Retinal pigment epithelial cell (primary cell): ENCODE measurements around the gene CCR5.

Experiments
- DNase-seq: peaks from one replicate; pipeline ENCODE4 v3.0.0-alpha.2; 2010; ENCODE audit warnings: low read depth
- H3K4me3 ChIP-seq: 2 replicates; pipeline ENCODE4 v1.5.1; 2011; ENCODE audit warnings: mild to moderate bottlenecking, low read length, control low read depth, moderate library complexity
- CTCF ChIP-seq: conservative IDR thresholded peaks from 2 replicates; pipeline ENCODE4 v1.5.1; 2011; ENCODE audit warnings: low read depth, low read length, control low read depth, inconsistent platforms

The CCR5 gene

GRCh38 chr3:46410669-46411068, 39.9 kb downstream of the CCR5 start:
- no peak for TF ChIP-seq CTCF
- no peak overlapping the region for H3K4me3 ChIP-seq
- DNase-seq: no peak

DNA sequence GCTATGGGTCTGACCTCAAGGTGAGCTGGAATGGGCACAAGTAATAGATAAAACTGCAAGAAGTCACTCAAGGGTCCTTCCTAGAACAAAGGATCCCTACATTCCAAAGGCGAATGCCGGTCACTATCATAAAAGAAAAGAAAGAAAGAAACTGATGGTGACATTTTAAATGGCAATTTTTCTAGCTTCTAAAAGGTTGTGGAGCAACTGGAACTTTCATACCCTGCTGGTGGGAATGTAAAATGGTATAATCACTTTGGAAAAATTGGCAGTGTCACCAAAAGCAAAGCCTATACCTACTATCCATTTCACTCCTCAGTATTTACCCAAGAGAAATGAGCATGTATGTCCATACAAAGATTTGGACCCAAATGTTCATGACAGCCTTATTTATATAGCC, 40.5 kb downstream of the CCR5 start:
- DNase-seq: no peak
- no peak for TF ChIP-seq CTCF
- H3K4me3 ChIP-seq: no peak overlapping the region

GRCh38 chr3:46412786-46413298, 42.1 kb downstream of the CCR5 start:
- no peak overlapping the region for H3K4me3 ChIP-seq
- no peak for TF ChIP-seq CTCF
- DNase-seq: no peak

DNA sequence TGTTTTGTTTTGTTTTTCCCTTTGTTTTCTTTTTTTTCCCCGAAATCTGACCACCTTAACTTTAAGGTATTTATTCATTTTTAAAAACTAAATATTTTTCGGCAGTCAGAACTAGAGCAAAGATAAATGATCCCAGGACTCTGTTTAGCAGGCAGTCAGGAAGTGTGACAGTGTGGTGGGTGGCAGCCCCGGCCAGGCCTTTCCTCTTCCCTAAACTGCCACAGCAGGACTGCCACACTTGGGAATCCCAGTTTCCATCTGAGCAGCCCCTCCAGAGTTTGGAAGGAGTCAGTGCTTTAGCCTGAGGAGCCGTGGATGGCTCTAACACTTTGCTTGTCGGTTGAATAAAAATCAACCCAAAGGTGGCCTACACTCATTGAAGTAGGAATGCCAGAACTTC, 43.2 kb downstream of the CCR5 start:
- H3K4me3 ChIP-seq: no peak overlapping the region
- DNase-seq: no peak
- TF ChIP-seq CTCF: no peak

- H3K4me3 ChIP-seq: no peak overlapping the region
- no peak for DNase-seq
- no peak for TF ChIP-seq CTCF
Observed at GRCh38 chr3:46414739-46415138, 44.0 kb downstream of the CCR5 start.

GRCh38 chr3:46416125-46416810, 45.5 kb downstream of the CCR5 start:
- DNase-seq: no peak
- no peak for TF ChIP-seq CTCF
- H3K4me3 ChIP-seq: no peak overlapping the region

DNA sequence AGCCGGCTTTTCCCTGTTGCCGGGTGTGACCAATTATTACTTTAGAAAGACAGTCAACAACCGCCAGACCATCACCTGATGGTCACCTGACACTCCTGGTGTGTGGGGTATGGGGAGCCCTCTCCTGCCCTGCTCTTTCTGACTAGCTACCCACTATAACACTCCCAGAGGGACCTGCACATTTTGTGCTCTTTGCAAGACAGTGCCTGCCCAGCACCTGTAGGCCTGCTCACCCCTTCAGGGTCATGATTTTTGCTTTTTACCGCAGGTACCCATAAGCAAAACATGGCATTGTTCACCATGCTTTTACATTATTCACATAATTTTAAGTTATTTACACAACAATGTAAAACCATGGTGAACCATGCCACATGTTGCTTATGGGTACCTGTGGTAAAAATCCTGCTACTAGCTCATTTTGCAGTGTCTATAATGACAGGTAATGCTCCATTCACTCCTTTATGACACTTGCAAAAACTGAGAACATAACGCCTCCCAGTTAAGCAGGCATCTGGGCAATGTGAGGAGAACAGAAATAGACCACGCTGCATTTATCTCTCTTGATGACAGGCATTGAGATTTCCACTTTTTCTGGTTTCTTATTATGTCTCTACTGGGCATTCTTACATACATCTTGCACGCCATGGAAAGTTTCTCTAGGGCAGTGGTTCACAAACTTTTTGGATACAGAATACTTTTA, 46.2 kb downstream of the CCR5 start:
- no peak overlapping the region for H3K4me3 ChIP-seq

More for the DNA sequence above, 46.2 kb downstream of the CCR5 start:
- DNase-seq: no peak
- no peak for TF ChIP-seq CTCF
